GM12891 (cell line): ENCODE results near the gene OPRL1.

Source experiments
- DNase-seq: peaks from one replicate; pipeline ENCODE4 v3.0.0; 2011; ENCODE audit warnings: low spot score; ENCODE audit not compliant: insufficient read length
- FAIRE-seq: peaks from 2 replicates; lab custom pipeline; 2011; peaks lifted over from hg19 to GRCh38; lab: Jason Lieb, UNC
- PAX5 ChIP-seq: IDR thresholded peaks from 2 replicates; pipeline ENCODE4 v1.6.1; 2011; ENCODE audit warnings: low read length, moderate library complexity, mild to moderate bottlenecking; ENCODE audit not compliant: insufficient read depth, severe bottlenecking
- POLR2A ChIP-seq: IDR thresholded peaks from 2 replicates; pipeline ENCODE4 v1.6.1; 2011; ENCODE audit warnings: low read depth, low read length, control low read depth
- POLR2AphosphoS5 ChIP-seq: IDR thresholded peaks from 2 replicates; pipeline ENCODE4 v1.6.1; 2011; ENCODE audit warnings: low read depth, low read length, control low read depth
- POU2F2 ChIP-seq: IDR thresholded peaks from 2 replicates; pipeline ENCODE4 v1.6.1; 2011; ENCODE audit warnings: low read depth, mild to moderate bottlenecking, control low read depth, low read length, moderate library complexity
- SPI1 ChIP-seq: IDR thresholded peaks from 2 replicates; pipeline ENCODE4 v1.6.1; 2011; ENCODE audit warnings: low read depth, low read length, control low read depth
- TAF1 ChIP-seq: IDR thresholded peaks from 2 replicates; pipeline ENCODE4 v1.6.1; 2011; ENCODE audit warnings: low read depth, low read length, control low read depth

The OPRL1 gene

DNA sequence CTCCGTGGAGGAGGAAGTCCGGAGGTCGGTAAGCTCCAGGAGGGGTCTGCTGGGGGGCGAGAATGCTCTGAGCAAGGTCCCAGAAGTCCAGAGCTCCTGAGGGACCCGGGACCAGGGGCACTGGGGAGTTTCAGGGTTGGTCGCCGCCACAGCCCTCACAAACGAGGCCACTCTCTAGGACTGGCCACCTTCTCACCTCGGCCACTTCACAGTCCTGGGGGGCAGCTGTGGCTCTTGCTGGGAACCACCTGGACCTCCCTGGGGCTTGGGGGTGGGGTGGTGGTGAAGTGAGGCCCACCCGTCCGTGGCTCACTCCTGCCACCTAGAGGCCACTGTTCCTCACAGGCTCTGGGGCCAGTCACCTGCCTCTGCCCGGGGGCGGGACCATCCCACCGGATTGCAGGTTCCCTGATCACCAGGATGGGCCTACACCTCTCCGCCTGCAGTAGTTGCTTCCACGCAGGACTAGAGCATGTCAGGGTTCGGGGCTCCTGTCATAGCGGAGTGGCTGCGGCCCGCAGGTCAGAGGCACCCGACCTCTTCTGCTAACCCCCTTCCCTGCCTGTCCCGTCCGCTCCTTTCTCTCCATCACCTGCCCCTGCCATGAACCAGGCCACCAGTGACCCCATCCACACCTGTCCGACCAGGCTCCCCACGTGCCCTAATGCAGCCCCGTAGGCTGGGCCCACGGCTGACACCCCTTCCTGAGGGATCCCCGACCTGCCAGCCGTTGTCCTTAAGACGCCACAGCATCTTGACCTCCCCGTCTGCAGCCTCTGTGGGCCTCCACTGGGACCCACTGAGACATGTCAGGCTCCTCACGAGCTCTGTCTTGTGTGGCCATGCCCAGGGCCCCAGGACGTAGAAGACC lies 22.0 kb upstream of the OPRL1 start:
- FAIRE-seq (peak; percentile 50), DNase-seq (peak; percentile 95)
- TF ChIP-seq POLR2AphosphoS5 (no peak), POU2F2 (peak; percentile 39; the same call in 1 of the 2 replicates)

DNA sequence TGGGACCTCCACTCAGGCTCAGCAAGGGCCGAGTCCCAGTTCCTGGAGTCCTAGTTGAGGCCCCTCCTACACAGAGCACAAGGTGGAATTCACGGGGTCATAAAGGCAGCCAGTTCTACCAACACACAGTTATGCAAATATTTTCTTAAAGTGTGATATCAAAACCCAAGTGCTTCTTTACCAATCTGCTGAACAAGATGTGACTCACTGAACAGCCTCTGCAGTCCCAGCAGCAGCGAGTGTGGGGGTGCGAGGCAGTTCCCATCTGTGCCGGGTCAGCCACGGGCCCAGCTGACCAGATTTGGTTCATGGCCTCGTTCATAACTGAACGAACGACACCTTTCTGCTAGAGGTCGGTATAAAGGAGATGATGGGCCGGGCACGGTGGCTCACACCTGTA lies 21.3 kb upstream of the OPRL1 start:
- DNase-seq = no peak
- TF ChIP-seq POLR2AphosphoS5 (no peak), POU2F2 (peak; percentile 88)
- FAIRE-seq = no peak

DNA sequence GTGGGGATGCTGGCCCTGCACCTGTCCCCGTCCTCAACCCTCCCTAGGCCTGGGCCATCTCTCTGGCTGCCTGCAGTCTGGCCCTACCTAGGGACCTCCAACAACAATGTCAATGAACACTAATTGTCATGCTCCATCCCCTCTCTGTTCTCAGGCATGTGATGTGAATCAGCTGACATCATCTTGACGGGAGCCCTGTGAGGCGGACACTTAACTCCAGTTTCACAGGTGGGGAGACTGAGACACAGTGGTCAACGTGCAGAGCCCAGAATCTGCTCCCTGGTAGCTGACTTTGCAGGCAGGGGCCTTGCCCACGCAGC lies 17.6 kb upstream of the OPRL1 start:
- DNase-seq (no peak), FAIRE-seq (no peak)
- no peak for TF ChIP-seq POLR2AphosphoS5
- no peak for TF ChIP-seq POLR2A
- TF ChIP-seq SPI1 = no peak
- TF ChIP-seq PAX5 = no peak
- no peak for TF ChIP-seq TAF1

- TF ChIP-seq TAF1 = no peak
- TF ChIP-seq PAX5 = no peak
- no peak for TF ChIP-seq SPI1
- no peak for TF ChIP-seq POLR2A
- no peak for TF ChIP-seq POU2F2
- TF ChIP-seq POLR2AphosphoS5 = no peak
- FAIRE-seq = peak; percentile 90
- peak; percentile 98 for DNase-seq
These were observed 17.1 kb upstream of the OPRL1 start, which contains the start of gene TCEA2 for GRCh38 chr20:64062596-64063388. Gene TCEA2, plus strand, starts transcription at chr20:64063198. Its CDS starts 115 bp downstream, at chr20:64063313.

DNA sequence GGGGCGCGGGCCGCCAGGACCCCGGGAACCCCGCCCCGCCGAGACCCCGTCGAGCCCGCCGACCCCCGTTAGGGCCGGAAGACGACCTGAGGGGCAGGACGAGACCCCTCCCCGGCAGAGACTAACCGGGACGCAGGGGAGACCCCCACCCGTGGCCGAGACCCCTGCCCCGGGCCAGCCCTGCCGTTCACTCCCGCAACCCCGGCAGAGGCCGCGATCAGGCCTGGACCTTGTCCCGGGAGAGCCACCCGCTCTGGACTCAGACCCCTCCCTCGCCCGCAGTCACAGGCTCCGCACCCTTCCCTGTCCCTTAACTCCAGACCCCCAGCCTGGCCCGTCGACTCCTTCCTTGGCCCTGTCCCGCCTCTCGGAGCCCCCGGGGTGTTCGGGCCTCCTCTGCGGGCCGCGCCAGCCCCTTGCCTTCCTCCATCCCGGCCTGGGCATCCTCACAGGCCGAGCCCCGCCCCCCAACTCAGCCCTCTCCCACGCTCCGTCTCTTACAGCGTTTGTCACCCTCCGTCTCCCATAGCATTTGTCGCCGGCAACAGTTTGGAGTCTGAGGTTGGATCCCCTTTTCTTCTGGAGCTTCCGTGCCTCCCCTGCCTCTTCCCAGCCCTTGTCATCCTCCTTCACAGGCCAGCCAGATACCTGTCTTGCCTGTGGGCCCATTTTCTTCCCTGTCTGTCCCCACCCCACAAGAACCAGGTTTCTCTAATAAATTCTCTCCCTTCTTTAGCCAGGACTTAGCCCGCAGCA lies 16.3 kb upstream of the OPRL1 start:
- TF ChIP-seq POU2F2 = no peak
- no peak for TF ChIP-seq PAX5
- no peak for TF ChIP-seq POLR2AphosphoS5
- TF ChIP-seq SPI1 = no peak
- TF ChIP-seq TAF1 = no peak
- no peak for TF ChIP-seq POLR2A
- DNase-seq = no peak
- FAIRE-seq = peak; percentile 23

GRCh38 chr20:64064145-64064698 lies 15.7 kb upstream of the OPRL1 start:
- DNase-seq (no peak), FAIRE-seq (no peak)
- no peak for TF ChIP-seq PAX5
- TF ChIP-seq SPI1 = no peak
- TF ChIP-seq TAF1 = no peak
- no peak for TF ChIP-seq POU2F2
- no peak for TF ChIP-seq POLR2AphosphoS5
- TF ChIP-seq POLR2A = no peak

- no peak for DNase-seq
- FAIRE-seq = no peak
These were observed 14.6 kb upstream of the OPRL1 start for GRCh38 chr20:64065062-64065973.

DNA sequence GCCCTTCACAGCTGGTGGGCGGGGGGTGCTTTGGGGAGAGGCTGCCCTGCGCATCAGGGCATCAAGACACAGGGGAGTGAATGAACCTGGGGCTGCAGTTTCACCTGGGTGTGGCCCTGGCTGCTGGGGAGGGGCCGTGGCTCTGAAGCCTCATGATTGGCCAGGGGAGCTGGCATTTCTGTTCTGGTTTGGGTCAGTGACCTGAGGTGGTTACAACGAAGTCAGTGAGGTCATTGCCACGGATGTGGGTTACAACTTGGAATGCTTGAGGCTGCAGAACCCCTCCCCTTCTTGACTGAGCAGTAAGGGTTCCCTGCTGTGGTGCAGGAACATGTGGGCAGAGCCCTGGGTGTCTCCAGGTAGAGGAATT lies 13.9 kb upstream of the OPRL1 start:
- FAIRE-seq (peak; percentile 95), DNase-seq (peak; percentile 80)
- TF ChIP-seq POU2F2 (no peak), POLR2AphosphoS5 (no peak), POLR2A (no peak), PAX5 (no peak), SPI1 (no peak), TAF1 (no peak)

More at GRCh38 chr20:64065062-64065973, 14.6 kb upstream of the OPRL1 start:
- TF ChIP-seq TAF1 (no peak), SPI1 (no peak), PAX5 (no peak), POLR2A (no peak), POU2F2 (no peak)
